ENCODE measurements around the gene GNL3.

DNA sequence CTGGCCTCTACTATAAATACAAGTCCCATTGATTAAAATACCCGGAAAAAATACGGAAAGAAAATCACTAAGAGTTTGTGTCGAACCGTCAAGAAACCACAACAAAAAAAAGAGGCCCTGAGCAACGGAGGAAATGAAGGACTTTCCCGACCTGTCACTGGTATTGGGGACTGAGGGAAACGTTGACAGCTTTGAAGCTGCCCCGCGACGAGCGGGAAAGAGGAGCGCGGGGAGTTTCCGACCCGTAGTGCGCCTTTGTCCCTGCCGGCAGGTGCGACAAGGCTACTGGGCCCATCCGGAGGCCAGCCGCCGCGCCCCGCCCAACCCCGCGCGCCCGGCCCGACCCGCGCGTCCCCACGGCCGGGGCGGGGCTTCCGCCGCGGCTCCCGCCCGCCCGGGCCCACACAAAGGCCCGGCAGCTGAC is 535 bp upstream of the GNL3 start:
- TF ChIP-seq SP1 (IDR thresholded peaks at IDR 0.05; ENCODE audit: low read depth) (no peak), EZH2 (IDR thresholded peaks at IDR 0.05) (no peak), YY1 (IDR thresholded peaks at IDR 0.05; ENCODE audit: extremely low read depth, insufficient replicate concordance, low read depth, low read length) (no peak), SIN3A (IDR thresholded peaks at IDR 0.05; ENCODE audit: low read depth) (no peak), POLR2AphosphoS5 (IDR thresholded peaks at IDR 0.05; ENCODE audit: low read depth, low read length) (no peak)
- TF ChIP-seq, protein P1, sequence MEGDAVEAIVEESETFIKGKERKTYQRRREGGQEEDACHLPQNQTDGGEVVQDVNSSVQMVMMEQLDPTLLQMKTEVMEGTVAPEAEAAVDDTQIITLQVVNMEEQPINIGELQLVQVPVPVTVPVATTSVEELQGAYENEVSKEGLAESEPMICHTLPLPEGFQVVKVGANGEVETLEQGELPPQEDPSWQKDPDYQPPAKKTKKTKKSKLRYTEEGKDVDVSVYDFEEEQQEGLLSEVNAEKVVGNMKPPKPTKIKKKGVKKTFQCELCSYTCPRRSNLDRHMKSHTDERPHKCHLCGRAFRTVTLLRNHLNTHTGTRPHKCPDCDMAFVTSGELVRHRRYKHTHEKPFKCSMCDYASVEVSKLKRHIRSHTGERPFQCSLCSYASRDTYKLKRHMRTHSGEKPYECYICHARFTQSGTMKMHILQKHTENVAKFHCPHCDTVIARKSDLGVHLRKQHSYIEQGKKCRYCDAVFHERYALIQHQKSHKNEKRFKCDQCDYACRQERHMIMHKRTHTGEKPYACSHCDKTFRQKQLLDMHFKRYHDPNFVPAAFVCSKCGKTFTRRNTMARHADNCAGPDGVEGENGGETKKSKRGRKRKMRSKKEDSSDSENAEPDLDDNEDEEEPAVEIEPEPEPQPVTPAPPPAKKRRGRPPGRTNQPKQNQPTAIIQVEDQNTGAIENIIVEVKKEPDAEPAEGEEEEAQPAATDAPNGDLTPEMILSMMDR (IDR thresholded peaks at IDR 0.05 in 2 of 3, conservative IDR thresholded peaks at IDR 0.05 in 1 of 3; ENCODE audit: borderline replicate concordance in 1 of 3, insufficient read depth in 1 of 3, low read depth in 2 of 3, low read length in 2 of 3), result no peak
- TF ChIP-seq, protein P2, sequence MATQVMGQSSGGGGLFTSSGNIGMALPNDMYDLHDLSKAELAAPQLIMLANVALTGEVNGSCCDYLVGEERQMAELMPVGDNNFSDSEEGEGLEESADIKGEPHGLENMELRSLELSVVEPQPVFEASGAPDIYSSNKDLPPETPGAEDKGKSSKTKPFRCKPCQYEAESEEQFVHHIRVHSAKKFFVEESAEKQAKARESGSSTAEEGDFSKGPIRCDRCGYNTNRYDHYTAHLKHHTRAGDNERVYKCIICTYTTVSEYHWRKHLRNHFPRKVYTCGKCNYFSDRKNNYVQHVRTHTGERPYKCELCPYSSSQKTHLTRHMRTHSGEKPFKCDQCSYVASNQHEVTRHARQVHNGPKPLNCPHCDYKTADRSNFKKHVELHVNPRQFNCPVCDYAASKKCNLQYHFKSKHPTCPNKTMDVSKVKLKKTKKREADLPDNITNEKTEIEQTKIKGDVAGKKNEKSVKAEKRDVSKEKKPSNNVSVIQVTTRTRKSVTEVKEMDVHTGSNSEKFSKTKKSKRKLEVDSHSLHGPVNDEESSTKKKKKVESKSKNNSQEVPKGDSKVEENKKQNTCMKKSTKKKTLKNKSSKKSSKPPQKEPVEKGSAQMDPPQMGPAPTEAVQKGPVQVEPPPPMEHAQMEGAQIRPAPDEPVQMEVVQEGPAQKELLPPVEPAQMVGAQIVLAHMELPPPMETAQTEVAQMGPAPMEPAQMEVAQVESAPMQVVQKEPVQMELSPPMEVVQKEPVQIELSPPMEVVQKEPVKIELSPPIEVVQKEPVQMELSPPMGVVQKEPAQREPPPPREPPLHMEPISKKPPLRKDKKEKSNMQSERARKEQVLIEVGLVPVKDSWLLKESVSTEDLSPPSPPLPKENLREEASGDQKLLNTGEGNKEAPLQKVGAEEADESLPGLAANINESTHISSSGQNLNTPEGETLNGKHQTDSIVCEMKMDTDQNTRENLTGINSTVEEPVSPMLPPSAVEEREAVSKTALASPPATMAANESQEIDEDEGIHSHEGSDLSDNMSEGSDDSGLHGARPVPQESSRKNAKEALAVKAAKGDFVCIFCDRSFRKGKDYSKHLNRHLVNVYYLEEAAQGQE (IDR thresholded peaks at IDR 0.05; ENCODE audit: low read depth), result no peak

All from HCT116 (cell line).